Middle frontal gyrus (tissue), 1 donor: ENCODE results near the gene RRBP1.

Experiments
- DNase-seq: peaks from one replicate; pipeline ENCODE4 v3.0.0-alpha.2; 2015; ENCODE audit warnings: low spot score; ENCODE audit errors: extremely low spot score

The RRBP1 gene

GRCh38 chr20:17650301-17651128 lies 31.5 kb downstream of the RRBP1 start:
- no peak for DNase-seq

DNA sequence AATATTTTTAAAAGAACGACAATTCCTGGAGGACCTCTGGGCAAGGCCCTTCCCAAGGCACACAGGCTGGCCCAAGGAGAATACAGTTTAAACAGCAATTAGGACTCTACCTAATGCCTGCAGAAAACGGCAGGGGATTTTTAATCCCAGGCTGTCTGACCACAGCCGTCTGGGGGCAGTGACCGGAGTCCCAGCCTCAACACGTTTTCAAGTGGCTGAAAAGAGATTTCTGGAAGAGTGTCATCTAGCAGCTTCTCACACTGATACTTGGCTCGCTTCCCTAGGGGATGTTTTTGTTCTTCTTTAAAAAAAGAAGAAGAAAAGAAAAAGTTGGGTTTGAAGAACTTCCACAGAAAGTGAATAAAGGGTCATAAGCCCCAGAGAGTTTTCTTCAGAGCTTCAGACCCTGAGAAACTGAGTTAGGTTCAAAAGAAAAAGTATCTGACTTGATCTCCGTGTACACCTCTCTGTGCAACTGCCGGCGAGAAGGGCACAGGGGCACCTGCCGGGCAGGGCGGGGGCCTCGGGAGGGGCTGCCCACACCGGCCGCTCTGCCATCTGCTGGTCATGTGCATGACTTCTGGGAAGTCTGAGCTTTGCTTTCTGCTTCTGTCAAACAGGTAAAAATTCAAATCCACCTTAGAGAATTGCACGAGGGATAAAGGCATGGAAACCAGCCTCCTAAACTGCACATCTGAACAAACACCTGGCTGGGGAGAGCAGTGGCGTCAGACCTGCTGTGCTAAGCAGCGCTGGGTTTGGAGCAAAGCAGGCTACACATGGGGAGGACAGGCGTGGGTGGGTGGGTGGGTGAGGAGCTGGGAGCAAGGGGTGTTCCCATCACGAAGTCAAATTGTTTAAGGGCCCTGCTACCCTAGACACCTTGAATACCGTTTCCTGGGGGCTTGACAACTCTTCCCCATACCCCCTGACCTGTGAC lies 33.0 kb downstream of the RRBP1 start:
- no peak for DNase-seq

DNA sequence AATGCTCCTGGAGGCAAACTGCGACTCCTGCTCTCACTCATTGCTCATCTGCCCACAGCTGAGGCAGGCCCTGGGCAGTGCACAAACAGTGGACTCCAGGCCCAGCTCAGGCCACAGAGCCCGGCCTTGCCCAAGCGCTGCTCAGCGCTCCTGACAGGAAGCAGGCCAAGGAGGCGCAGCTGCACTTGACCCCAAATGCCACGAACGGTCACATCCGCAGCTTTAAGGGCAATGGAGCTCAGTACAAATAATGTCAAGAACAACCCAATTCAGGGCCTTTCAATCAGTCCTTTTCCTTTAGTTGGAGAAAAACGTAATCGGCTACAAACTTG lies 33.8 kb downstream of the RRBP1 start:
- DNase-seq: no peak

DNA sequence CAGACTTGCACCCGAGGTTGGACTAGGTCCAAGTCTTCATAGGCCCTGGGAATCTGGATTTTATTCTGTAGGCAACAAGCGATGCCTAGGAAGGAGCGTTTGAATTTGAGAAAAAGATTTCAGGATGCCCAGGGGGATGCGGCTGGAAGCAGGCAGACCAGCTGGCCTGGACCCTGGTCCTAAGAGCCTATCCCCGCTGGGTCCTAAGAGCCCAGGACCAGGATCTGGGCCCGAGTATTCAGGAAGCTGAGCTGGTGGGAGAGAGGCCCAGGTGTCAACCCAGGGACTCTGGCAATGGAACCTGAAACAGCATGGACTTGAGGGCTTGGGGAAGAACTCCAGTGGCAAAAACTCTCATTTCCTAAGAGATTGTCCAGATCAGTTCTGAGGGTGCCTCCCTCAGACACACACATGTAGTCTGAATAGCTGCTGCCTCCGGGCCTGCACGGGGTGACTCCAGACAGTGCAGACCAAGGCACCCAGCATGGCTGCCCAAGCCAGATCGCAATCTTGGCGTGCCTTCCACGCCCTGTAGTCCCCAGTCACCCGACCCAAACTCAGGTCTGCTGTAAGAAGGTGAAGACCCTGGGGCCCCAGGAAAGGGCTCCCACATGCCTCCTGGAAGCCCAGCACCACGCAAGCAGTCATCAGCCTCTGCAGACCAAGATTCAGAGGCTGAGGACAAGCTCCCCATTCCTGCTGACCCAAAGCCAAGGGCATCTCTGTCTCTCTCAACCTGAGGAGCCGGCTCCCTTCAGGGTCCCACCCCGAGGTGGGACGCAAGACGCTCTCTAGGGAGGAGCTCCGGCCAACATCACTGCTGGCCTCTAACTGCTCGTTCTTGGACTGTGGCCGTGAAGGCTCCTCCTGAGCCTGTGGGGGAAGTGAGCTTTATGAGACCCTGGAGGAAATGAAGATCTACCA lies 34.4 kb downstream of the RRBP1 start:
- DNase-seq: no peak

- DNase-seq: no peak
These were observed 35.1 kb downstream of the RRBP1 start for GRCh38 chr20:17646961-17647301.

GRCh38 chr20:17646209-17646960 lies 35.7 kb downstream of the RRBP1 start:
- DNase-seq: no peak

- DNase-seq: no peak
These were observed 36.4 kb downstream of the RRBP1 start for GRCh38 chr20:17645546-17646208.

DNA sequence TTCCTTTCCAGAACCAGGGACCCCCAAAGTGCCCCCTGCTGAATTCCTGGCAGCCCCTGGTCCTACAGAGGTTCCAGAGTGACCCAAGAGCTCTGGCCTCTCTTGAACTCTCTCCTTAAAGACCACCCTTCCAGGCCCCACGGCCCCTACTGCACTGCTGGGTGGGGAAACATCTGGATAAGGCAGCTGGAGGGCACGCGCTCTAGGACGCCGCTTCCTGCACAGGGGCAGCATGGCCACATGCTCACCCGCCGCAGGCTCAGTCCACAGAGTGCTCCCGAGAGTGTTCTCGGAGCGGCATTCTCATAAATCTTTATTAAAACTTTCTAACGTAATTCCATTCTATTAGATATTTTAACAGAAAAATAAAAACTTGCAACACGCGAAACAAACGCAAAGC lies 37.0 kb downstream of the RRBP1 start:
- DNase-seq: no peak

- DNase-seq: no peak
These were observed 37.6 kb downstream of the RRBP1 start for GRCh38 chr20:17644451-17644850.

DNA sequence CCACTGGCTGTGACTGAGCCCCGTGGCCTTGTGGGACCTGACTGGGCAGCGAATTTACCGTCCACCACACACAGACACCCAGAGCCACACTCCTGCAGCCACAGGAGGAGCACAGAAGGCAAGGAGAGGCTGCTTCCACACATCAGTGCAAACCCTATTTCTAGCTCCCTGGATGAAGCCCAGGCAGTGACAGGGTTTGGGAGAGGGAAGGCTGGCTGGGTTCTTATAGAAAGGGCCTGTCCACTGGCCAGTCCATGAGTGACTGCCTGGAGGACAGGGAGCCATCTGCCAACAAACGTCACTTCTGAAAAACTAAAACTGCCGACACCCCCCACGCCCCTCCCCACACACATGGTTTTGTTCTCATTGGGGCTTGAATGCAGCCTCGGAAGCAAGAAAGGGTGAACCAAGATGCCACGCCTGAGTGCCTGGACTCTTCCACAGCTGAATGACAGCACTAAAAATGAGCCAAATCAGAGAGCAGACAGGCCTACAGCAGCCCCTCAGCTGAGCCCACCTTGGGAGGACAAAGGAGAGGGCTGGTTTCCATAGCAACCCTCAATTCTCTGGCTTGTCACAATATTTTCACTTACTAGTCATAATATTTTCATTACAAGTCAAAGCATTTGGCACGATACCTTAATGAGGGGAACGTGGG lies 38.4 kb downstream of the RRBP1 start:
- DNase-seq: no peak

GRCh38 chr20:17642404-17643269 lies 39.4 kb downstream of the RRBP1 start:
- DNase-seq: no peak

DNA sequence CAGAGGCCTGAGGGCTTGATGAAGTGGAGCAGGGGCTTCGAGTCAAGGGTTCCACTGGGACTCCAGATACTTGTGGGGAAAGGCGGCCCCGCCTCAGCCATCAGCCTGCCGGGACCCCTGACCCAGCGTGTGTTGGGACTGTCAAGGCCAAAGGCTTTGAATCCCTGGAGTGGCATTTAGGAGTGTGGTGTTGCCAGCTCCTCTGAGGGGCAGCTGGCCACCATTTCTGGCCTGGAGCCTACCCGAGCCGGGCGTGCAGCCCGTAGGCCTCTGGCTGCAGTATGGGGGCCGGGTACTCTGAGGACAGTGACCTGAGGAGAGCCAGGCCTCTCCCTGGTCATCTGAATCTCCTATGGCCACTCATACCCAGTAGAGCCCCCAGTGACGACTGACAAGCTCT lies 40.0 kb downstream of the RRBP1 start:
- DNase-seq: no peak

DNA sequence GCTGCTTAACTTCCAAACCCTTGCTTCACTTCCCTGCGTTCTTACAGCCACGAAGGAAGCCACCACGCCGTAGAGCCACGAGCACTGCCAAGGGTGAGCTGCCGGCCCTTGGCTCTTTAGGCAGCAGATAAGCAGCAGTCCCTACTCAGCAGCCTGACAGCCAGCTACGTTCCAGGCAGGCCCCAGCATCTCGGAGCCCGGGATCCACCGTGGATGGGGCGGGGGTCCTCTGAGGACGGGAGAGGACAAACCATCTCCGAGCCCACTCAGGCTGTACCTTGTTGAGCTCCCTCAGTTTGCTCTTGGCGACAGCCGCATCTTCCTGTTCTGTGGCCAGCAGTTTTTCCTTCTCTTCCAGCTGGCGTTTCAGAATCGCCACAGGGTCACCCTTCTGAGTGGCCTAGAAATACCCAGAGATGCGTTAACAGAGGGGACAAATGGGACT lies 40.5 kb downstream of the RRBP1 start:
- DNase-seq: no peak

DNA sequence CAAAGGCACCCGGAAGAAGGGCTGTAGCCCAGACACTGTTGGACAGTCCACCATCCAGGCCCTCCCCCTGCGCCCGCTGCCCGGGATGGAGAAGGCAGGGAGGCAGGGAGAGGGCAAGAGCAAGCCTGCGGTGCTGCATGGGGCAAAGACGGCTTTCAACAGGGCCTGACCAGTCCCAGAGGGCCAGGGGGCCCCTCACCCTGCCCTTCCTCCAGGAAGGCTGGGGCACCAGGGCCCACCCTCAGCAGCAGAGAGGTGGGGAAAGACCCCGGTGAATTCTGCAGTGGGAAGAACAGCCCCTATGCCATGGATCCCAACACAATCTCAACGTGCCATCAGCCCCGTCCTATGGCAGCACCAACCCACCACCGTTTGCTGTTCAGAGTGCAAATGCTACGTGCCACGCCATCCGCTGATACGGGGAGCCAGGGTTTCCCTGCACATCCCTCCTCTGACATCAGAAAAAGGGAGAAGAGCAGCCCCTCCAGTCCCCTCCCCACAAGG lies 41.1 kb downstream of the RRBP1 start:
- DNase-seq: no peak

GRCh38 chr20:17640146-17640874 lies 41.7 kb downstream of the RRBP1 start:
- no peak for DNase-seq

GRCh38 chr20:17638835-17639407 lies 43.1 kb downstream of the RRBP1 start:
- no peak for DNase-seq

- no peak for DNase-seq
These were observed 43.9 kb downstream of the RRBP1 start for GRCh38 chr20:17637985-17638640.
